GM08714 (cell line): ENCODE data around the gene FOLH1.
"Not testable (repeated sequence)": the region's sequence is repeated elsewhere in the genome, so short reads cannot be mapped to it uniquely, and the experiment has no call there.

ENCODE experiments used
- H3K4me3 ChIP-seq: fragments of 200-500 bp; sonication (Bioruptor generic); 2 replicates; pipeline ENCODE4 v1.5.1; 2014; ENCODE audit warnings: mild to moderate bottlenecking, low read length, inconsistent platforms
- ZNF274 ChIP-seq: IDR thresholded peaks from 2 replicates; pipeline ENCODE4 v1.6.1; 2012; ENCODE audit warnings: mild to moderate bottlenecking, low read depth, low read length

FOLH1 gene

DNA sequence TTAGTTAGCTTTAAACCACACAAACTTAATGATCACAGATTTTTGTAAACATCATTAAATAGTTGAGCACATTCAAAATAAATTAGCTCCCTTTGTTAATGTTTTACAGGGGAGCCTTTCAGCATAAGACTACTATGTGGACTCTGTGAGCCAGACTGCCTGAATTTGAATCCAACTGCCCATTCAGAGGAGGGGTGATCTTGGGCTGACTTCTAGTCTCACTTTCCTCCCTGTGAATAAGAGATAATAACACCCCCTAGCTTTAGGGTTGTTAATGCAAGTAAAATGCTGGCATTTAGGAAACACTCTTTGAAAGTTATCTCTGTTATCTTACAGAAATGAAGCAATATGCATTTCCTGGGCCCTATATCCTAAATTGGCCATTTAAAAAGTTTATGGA, 23.6 kb downstream of the FOLH1 start:
- H3K4me3 ChIP-seq: not testable (repeated sequence)

GRCh38 chr11:49177936-49178335, 30.5 kb downstream of the FOLH1 start:
- not testable (repeated sequence) for H3K4me3 ChIP-seq

GRCh38 chr11:49175378-49175777, 33.0 kb downstream of the FOLH1 start:
- not testable (repeated sequence) for H3K4me3 ChIP-seq

DNA sequence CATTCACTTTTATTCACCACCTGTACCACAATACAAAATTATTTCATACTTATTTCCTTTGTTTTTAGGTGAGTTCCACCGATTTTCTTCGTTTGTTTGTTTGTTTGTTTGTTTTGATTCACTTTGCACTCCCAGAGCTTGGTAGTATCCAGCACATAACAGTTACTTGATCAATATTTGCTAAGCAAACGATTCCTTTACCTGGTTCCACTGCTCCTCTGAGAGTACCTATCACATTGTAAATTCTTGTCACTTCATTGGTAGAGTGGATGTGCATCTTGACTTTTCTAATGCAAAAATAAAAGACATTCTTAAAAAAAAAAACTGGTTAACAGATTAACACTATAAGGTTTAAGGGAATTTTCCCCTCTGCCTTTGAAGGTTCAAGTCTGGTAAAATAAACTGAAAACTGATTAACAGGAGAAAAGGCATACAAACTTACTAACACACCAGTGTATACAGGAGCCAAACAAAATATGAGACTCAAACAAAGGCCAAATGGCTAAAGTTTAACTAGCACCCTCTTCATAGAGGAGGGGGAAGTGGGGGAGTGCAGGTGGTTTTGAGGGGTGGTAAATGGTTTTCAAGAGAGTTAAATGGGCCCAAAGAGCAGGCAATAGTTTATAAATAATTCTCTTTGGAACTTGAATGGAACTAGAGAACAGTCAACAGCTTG, 33.6 kb downstream of the FOLH1 start:
- H3K4me3 ChIP-seq: not testable (repeated sequence)

GRCh38 chr11:49171613-49172012, 36.8 kb downstream of the FOLH1 start:
- not testable (repeated sequence) for H3K4me3 ChIP-seq

GRCh38 chr11:49169579-49169978, 38.8 kb downstream of the FOLH1 start:
- not testable (repeated sequence) for H3K4me3 ChIP-seq

DNA sequence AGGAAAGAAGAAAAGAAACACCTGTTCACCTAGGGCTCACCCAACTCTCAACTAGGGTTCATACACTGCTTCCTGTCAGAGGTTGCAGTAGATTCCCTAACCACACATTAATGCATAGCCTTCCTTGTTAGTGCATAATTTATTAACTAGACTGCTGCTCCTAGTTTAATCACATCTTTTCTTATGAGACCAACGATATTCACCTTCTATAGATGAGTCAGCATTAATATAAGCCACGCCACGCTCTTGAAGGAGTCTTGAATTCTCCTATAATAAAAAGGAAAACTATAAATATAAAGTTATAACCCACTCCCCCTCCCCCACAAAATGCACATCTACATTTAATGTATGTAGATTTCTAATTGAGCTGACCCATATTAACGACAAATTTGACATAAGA, 39.4 kb downstream of the FOLH1 start:
- H3K4me3 ChIP-seq: not testable (repeated sequence)

GRCh38 chr11:49151211-49151610, 57.2 kb downstream of the FOLH1 start:
- no peak overlapping the region for H3K4me3 ChIP-seq
- TF ChIP-seq ZNF274: no peak

GRCh38 chr11:49102356-49102755, 106.0 kb downstream of the FOLH1 start:
- H3K4me3 ChIP-seq: not testable (repeated sequence)
